Lung microvascular endothelial cell (primary cell): ENCODE results near the gene PCCA. TPM values are rescaled to one million over a fixed set of nuclear protein-coding genes. Genes with fewer than 3 reads are reported as not detected.
A peak's percentile ranks its signal among the peaks of the same experiment; 100 is the strongest.
"Not testable (repeated sequence)": the region's sequence is repeated elsewhere in the genome, so short reads cannot be mapped to it uniquely, and the experiment has no call there.

Experiments
- DNase-seq, 2 donors: peaks; one replicate each; pipeline versions ENCODE4 v3.0.0 to v3.0.0-alpha.2; 2010; ENCODE audit warnings: low read depth in 2 of 2
- total RNA-seq: library from RNA; depleted of rRNA; stranded (reverse); fragments of >200 nt; gene quantifications from 2 replicates; pipeline ENCODE4 v1.2.1, GENCODE V29; 2014

Gene PCCA
- total RNA-seq, 1 donor from 2014 or later, result 74.6 TPM

- no peak for DNase-seq
Observed at GRCh38 chr13:100139817-100140216, 50.9 kb downstream of the PCCA start.

GRCh38 chr13:100140441-100140840 is 51.5 kb downstream of the PCCA start:
- DNase-seq, result no peak

- DNase-seq, result not testable (repeated sequence)
Observed at GRCh38 chr13:100141461-100141961, 52.6 kb downstream of the PCCA start.

GRCh38 chr13:100146534-100146933 is 57.6 kb downstream of the PCCA start:
- DNase-seq, result no peak

- no peak for DNase-seq
Observed at GRCh38 chr13:100147825-100148224, 58.9 kb downstream of the PCCA start.

GRCh38 chr13:100148422-100148821 is 59.5 kb downstream of the PCCA start:
- DNase-seq, result no peak

- no peak for DNase-seq
Observed at GRCh38 chr13:100149389-100149788, 60.5 kb downstream of the PCCA start.

GRCh38 chr13:100150711-100151110 is 61.8 kb downstream of the PCCA start:
- DNase-seq, result not testable (repeated sequence)

GRCh38 chr13:100154842-100155416 is 66.0 kb downstream of the PCCA start:
- no peak for DNase-seq

GRCh38 chr13:100156788-100157187 is 67.9 kb downstream of the PCCA start:
- DNase-seq, result peak in 1 of 2 donors; percentile 2

GRCh38 chr13:100158569-100158968 is 69.7 kb downstream of the PCCA start:
- DNase-seq, result no peak

GRCh38 chr13:100159584-100159983 is 70.7 kb downstream of the PCCA start:
- DNase-seq, result no peak

- DNase-seq, result no peak
Observed at GRCh38 chr13:100160450-100160849, 71.6 kb downstream of the PCCA start.

- DNase-seq, result no peak
Observed at GRCh38 chr13:100163375-100163774, 74.5 kb downstream of the PCCA start.

- no peak for DNase-seq
Observed at GRCh38 chr13:100173203-100173602, 84.3 kb downstream of the PCCA start.

- not testable (repeated sequence) for DNase-seq
Observed at GRCh38 chr13:100174455-100174854, 85.6 kb downstream of the PCCA start.

- DNase-seq, result no peak
Observed at GRCh38 chr13:100175078-100175802, 86.3 kb downstream of the PCCA start.

GRCh38 chr13:100175803-100176182 is 86.9 kb downstream of the PCCA start:
- no peak for DNase-seq

GRCh38 chr13:100176801-100177400 is 88.0 kb downstream of the PCCA start:
- DNase-seq, result peak in 1 of 2 donors; percentile 48

- DNase-seq, result no peak
Observed at GRCh38 chr13:100178309-100178708, 89.4 kb downstream of the PCCA start.

- no peak for DNase-seq
Observed at GRCh38 chr13:100179276-100179675, 90.4 kb downstream of the PCCA start.

GRCh38 chr13:100182900-100183490 is 94.1 kb downstream of the PCCA start:
- no peak for DNase-seq
